VCaP (cell line): ENCODE data around the gene FBXL19.

ENCODE experiments used
- H3K27ac ChIP-seq: fragments of 450-650 bp; 2 replicates; pipeline ENCODE4 v1.5.1; 2017
- CTCF ChIP-seq: fragments of 450-650 bp; conservative IDR thresholded peaks from 2 replicates; pipeline ENCODE4 v1.5.1; 2017; ENCODE audit warnings: mild to moderate bottlenecking, moderate library complexity

FBXL19 gene

GRCh38 chr16:30942426-30942806 is 19.0 kb downstream of the FBXL19 start:
- TF ChIP-seq CTCF, result no peak
- no peak overlapping the region for H3K27ac ChIP-seq

- no peak overlapping the region for H3K27ac ChIP-seq
- no peak for TF ChIP-seq CTCF
Measured at GRCh38 chr16:30944352-30944751, 21.0 kb downstream of the FBXL19 start.

GRCh38 chr16:30946671-30947540 is 23.5 kb downstream of the FBXL19 start:
- H3K27ac ChIP-seq, result no peak overlapping the region
- no peak for TF ChIP-seq CTCF

- no peak overlapping the region for H3K27ac ChIP-seq
Measured at GRCh38 chr16:30947541-30947858, 24.1 kb downstream of the FBXL19 start.

GRCh38 chr16:30947859-30948666 is 24.7 kb downstream of the FBXL19 start:
- peak overlapping the region; percentile 78 for H3K27ac ChIP-seq
- no peak for TF ChIP-seq CTCF

More at GRCh38 chr16:30947541-30947858, 24.1 kb downstream of the FBXL19 start:
- no peak for TF ChIP-seq CTCF

- peak within 1 kb of the TSS; percentile 78 for H3K27ac ChIP-seq
- TF ChIP-seq CTCF, result no peak
Measured at GRCh38 chr16:30948667-30949649, 25.6 kb downstream of the FBXL19 start, which contains the start of gene ORAI3. Gene ORAI3, plus strand, starts transcription at chr16:30949068. Its CDS starts 222 bp downstream, at chr16:30949290.
